ENCODE results near the gene MYO1G. TPM values are rescaled to one million over a fixed set of nuclear protein-coding genes. Genes with fewer than 3 reads are reported as not detected.
"Not testable (repeated sequence)": the region's sequence is repeated elsewhere in the genome, so short reads cannot be mapped to it uniquely, and the experiment has no call there.

Gene MYO1G
- total RNA-seq, 2 donors from 2014 or later, result 465 to 518 TPM

GRCh38 chr7:44943631-44944030 lies 35.2 kb downstream of the MYO1G start:
- H3K4me1 Mint-ChIP-seq (ENCODE audit: low read depth in 2 of 2), result peaks cover 0 to 1% of the 10 kb centered on the region in 2 donors
- no peaks in the 10 kb centered on the region for H3K36me3 Mint-ChIP-seq
- H3K4me3 Mint-ChIP-seq, result no peak overlapping the region
- DNase-seq (ENCODE audit: low spot score) (no peak), ATAC-seq (no peak)
- H3K27ac Mint-ChIP-seq, result no peak overlapping the region
- H3K27me3 Mint-ChIP-seq, result peaks cover 7 to 12% of the 10 kb centered on the region in 2 donors
- no peaks in the 10 kb centered on the region for H3K9me3 Mint-ChIP-seq

GRCh38 chr7:44937426-44937825 lies 41.4 kb downstream of the MYO1G start:
- peaks cover 5 to 13% of the 10 kb centered on the region in 2 donors for H3K4me1 Mint-ChIP-seq (ENCODE audit: low read depth in 2 of 2)
- H3K9me3 Mint-ChIP-seq, result no peaks in the 10 kb centered on the region
- DNase-seq (ENCODE audit: low spot score) (no peak), ATAC-seq (no peak)
- no peak overlapping the region for H3K4me3 Mint-ChIP-seq
- no peak overlapping the region for H3K27ac Mint-ChIP-seq
- peaks cover 4 to 7% of the 10 kb centered on the region in 2 donors for H3K27me3 Mint-ChIP-seq
- no peaks in the 10 kb centered on the region for H3K36me3 Mint-ChIP-seq

- peaks cover 6 to 7% of the 10 kb centered on the region in 2 donors for H3K27me3 Mint-ChIP-seq
- peak; percentile 20 to 87 for ATAC-seq
- H3K27ac Mint-ChIP-seq, result no peak overlapping the region
- H3K4me1 Mint-ChIP-seq (ENCODE audit: low read depth in 2 of 2), result peaks cover 5 to 13% of the 10 kb centered on the region in 2 donors
- H3K9me3 Mint-ChIP-seq, result no peaks in the 10 kb centered on the region
- no peaks in the 10 kb centered on the region for H3K36me3 Mint-ChIP-seq
- H3K4me3 Mint-ChIP-seq, result no peak overlapping the region
- no peak for DNase-seq (ENCODE audit: low spot score)
These were observed 42.5 kb downstream of the MYO1G start for GRCh38 chr7:44936322-44936721.

- Mint-ChIP-seq H3K27me3 (peaks cover 6 to 7% of the 10 kb centered on the region in 2 donors), H3K4me1 (ENCODE audit: low read depth in 2 of 2) (peaks cover 5 to 13% of the 10 kb centered on the region in 2 donors), H3K9me3 (no peaks in the 10 kb centered on the region), H3K36me3 (no peaks in the 10 kb centered on the region), H3K27ac (no peak overlapping the region), H3K4me3 (no peak overlapping the region)
- no peak for DNase-seq (ENCODE audit: low spot score)
- ATAC-seq, result no peak
These were observed 43.2 kb downstream of the MYO1G start for GRCh38 chr7:44935583-44935982.

- H3K27ac Mint-ChIP-seq, result no peak overlapping the region
- H3K4me3 Mint-ChIP-seq, result no peak overlapping the region
These were observed 43.8 kb downstream of the MYO1G start for GRCh38 chr7:44935016-44935415.

GRCh38 chr7:44934510-44934909 lies 44.3 kb downstream of the MYO1G start:
- H3K27me3 Mint-ChIP-seq, result peaks cover 6 to 13% of the 10 kb centered on the region in 2 donors
- not testable (repeated sequence) for DNase-seq (ENCODE audit: low spot score); H3K9me3 Mint-ChIP-seq; ATAC-seq; H3K36me3 Mint-ChIP-seq; H3K4me3 Mint-ChIP-seq; H3K27ac Mint-ChIP-seq
- H3K4me1 Mint-ChIP-seq (ENCODE audit: low read depth in 2 of 2), result peaks cover 5 to 13% of the 10 kb centered on the region in 2 donors

More at GRCh38 chr7:44935016-44935415, 43.8 kb downstream of the MYO1G start:
- Mint-ChIP-seq H3K4me1 (ENCODE audit: low read depth in 2 of 2) (peaks cover 5 to 13% of the 10 kb centered on the region in 2 donors), H3K27me3 (peaks cover 6 to 8% of the 10 kb centered on the region in 2 donors), H3K36me3 (no peaks in the 10 kb centered on the region), H3K9me3 (no peaks in the 10 kb centered on the region)
- ATAC-seq, result no peak
- DNase-seq (ENCODE audit: low spot score), result no peak

- ATAC-seq (no peak), DNase-seq (ENCODE audit: low spot score) (no peak)
- Mint-ChIP-seq H3K4me1 (ENCODE audit: low read depth in 2 of 2) (peaks cover under 1 to 5% of the 10 kb centered on the region in 2 donors), H3K27me3 (peaks cover 2 to 7% of the 10 kb centered on the region in 2 donors), H3K9me3 (no peaks in the 10 kb centered on the region), H3K36me3 (no peaks in the 10 kb centered on the region), H3K27ac (no peak overlapping the region), H3K4me3 (no peak overlapping the region)
These were observed 47.9 kb downstream of the MYO1G start for GRCh38 chr7:44930921-44931320.

- DNase-seq (ENCODE audit: low spot score) (no peak), ATAC-seq (peak; percentile 39 to 51)
- H3K9me3 Mint-ChIP-seq, result no peaks in the 10 kb centered on the region
- H3K4me1 Mint-ChIP-seq (ENCODE audit: low read depth in 2 of 2), result peaks cover 2 to 5% of the 10 kb centered on the region in 2 donors
- H3K27me3 Mint-ChIP-seq, result no peaks in the 10 kb centered on the region
- H3K4me3 Mint-ChIP-seq, result no peak overlapping the region
- peak overlapping the region in 1 of 2 donors; percentile 14 for H3K27ac Mint-ChIP-seq
- H3K36me3 Mint-ChIP-seq, result no peaks in the 10 kb centered on the region
These were observed 56.5 kb downstream of the MYO1G start for GRCh38 chr7:44922351-44922694.

- Mint-ChIP-seq H3K27me3 (no peaks in the 10 kb centered on the region), H3K9me3 (no peaks in the 10 kb centered on the region), H3K27ac (peak overlapping the region in 1 of 2 donors; percentile 14), H3K36me3 (no peaks in the 10 kb centered on the region), H3K4me1 (ENCODE audit: low read depth in 2 of 2) (peaks cover 2 to 5% of the 10 kb centered on the region in 2 donors), H3K4me3 (no peak overlapping the region)
- ATAC-seq, result peak; percentile 94 to 96
- DNase-seq (ENCODE audit: low spot score), result peak; percentile 92
These were observed 57.0 kb downstream of the MYO1G start for GRCh38 chr7:44921607-44922350.

- no peaks in the 10 kb centered on the region for H3K36me3 Mint-ChIP-seq
- peak overlapping the region in 1 of 2 donors; percentile 42 for H3K27ac Mint-ChIP-seq
These were observed 58.7 kb downstream of the MYO1G start for GRCh38 chr7:44920119-44920518.

GRCh38 chr7:44918029-44918428 lies 60.8 kb downstream of the MYO1G start:
- H3K27ac Mint-ChIP-seq, result no peak overlapping the region
- peaks cover 5 to 12% of the 10 kb centered on the region in 2 donors for H3K4me1 Mint-ChIP-seq (ENCODE audit: low read depth in 2 of 2)
- H3K9me3 Mint-ChIP-seq, result no peaks in the 10 kb centered on the region
- no peak overlapping the region for H3K4me3 Mint-ChIP-seq
- DNase-seq (ENCODE audit: low spot score) (no peak), ATAC-seq (no peak)
- H3K27me3 Mint-ChIP-seq, result no peaks in the 10 kb centered on the region
- H3K36me3 Mint-ChIP-seq, result no peaks in the 10 kb centered on the region

More at GRCh38 chr7:44920119-44920518, 58.7 kb downstream of the MYO1G start:
- Mint-ChIP-seq H3K27me3 (no peaks in the 10 kb centered on the region), H3K4me1 (ENCODE audit: low read depth in 2 of 2) (peaks cover 4 to 5% of the 10 kb centered on the region in 2 donors), H3K9me3 (no peaks in the 10 kb centered on the region), H3K4me3 (no peak overlapping the region)
- ATAC-seq (no peak), DNase-seq (ENCODE audit: low spot score) (no peak)

- no peak overlapping the region for H3K27ac Mint-ChIP-seq
- ATAC-seq (no peak), DNase-seq (ENCODE audit: low spot score) (no peak)
- H3K36me3 Mint-ChIP-seq, result no peaks in the 10 kb centered on the region
- no peaks in the 10 kb centered on the region for H3K27me3 Mint-ChIP-seq
- peaks cover 5 to 12% of the 10 kb centered on the region in 2 donors for H3K4me1 Mint-ChIP-seq (ENCODE audit: low read depth in 2 of 2)
- H3K4me3 Mint-ChIP-seq, result no peak overlapping the region
- no peaks in the 10 kb centered on the region for H3K9me3 Mint-ChIP-seq
These were observed 61.4 kb downstream of the MYO1G start for GRCh38 chr7:44917465-44917864.

GRCh38 chr7:44914992-44915607 lies 63.7 kb downstream of the MYO1G start:
- Mint-ChIP-seq H3K36me3 (no peaks in the 10 kb centered on the region), H3K27ac (peak overlapping the region; percentile 74 to 83), H3K4me1 (ENCODE audit: low read depth in 2 of 2) (peaks cover 2 to 12% of the 10 kb centered on the region in 2 donors), H3K4me3 (peak overlapping the region; percentile 54), H3K9me3 (no peaks in the 10 kb centered on the region), H3K27me3 (no peaks in the 10 kb centered on the region)
- DNase-seq (ENCODE audit: low spot score) (peak; percentile 78), ATAC-seq (peak; percentile 93 to 97)

GRCh38 chr7:44912775-44913347 lies 66.0 kb downstream of the MYO1G start:
- no peak for DNase-seq (ENCODE audit: low spot score)
- Mint-ChIP-seq H3K4me3 (no peak overlapping the region), H3K27me3 (no peaks in the 10 kb centered on the region), H3K9me3 (no peaks in the 10 kb centered on the region), H3K4me1 (ENCODE audit: low read depth in 2 of 2) (peaks cover 0 to 14% of the 10 kb centered on the region in 2 donors), H3K27ac (peak overlapping the region; percentile 5 to 83), H3K36me3 (no peaks in the 10 kb centered on the region)
- ATAC-seq, result no peak
